HEK293 (cell line): ENCODE data around the gene KLHL7.

Source experiments
- ATF2 ChIP-seq: fragments of 450-650 bp; formaldehyde crosslinking; IDR thresholded peaks from 2 replicates; pipeline ENCODE4 v1.5.1; 2016; ENCODE audit warnings: missing biosample characterization, missing genetic modification characterization, low read depth
- CTCF ChIP-seq: fragments of 450-650 bp; formaldehyde crosslinking; IDR thresholded peaks from 2 replicates; pipeline ENCODE4 v1.5.1; 2016; ENCODE audit warnings: missing biosample characterization, missing genetic modification characterization
- KLF16 ChIP-seq: fragments of 450-650 bp; formaldehyde crosslinking; IDR thresholded peaks from 2 replicates; pipeline ENCODE4 v1.5.1; 2017; ENCODE audit warnings: missing biosample characterization, missing genetic modification characterization
- PRDM10 ChIP-seq: fragments of 450-650 bp; formaldehyde crosslinking; IDR thresholded peaks from 2 replicates; pipeline ENCODE4 v1.5.1; 2016; ENCODE audit warnings: missing biosample characterization, missing genetic modification characterization
- PRDM4 ChIP-seq: fragments of 450-650 bp; formaldehyde crosslinking; IDR thresholded peaks from 2 replicates; pipeline ENCODE4 v1.5.1; 2017; ENCODE audit warnings: missing biosample characterization, missing genetic modification characterization
- REPIN1 ChIP-seq: fragments of 450-650 bp; formaldehyde crosslinking; IDR thresholded peaks from 2 replicates; pipeline ENCODE4 v1.5.1; 2017; ENCODE audit warnings: missing biosample characterization, missing genetic modification characterization, low read depth
- ZBTB10 ChIP-seq: fragments of 450-650 bp; formaldehyde crosslinking; IDR thresholded peaks from 2 replicates; pipeline ENCODE4 v1.5.1; 2016; ENCODE audit warnings: missing biosample characterization, missing genetic modification characterization
- ZBTB11 ChIP-seq: fragments of 450-650 bp; formaldehyde crosslinking; conservative IDR thresholded peaks from 2 replicates; pipeline ENCODE4 v1.5.1; 2016; ENCODE audit warnings: low read depth, missing biosample characterization, missing genetic modification characterization
- ZNF146 ChIP-seq: fragments of 450-650 bp; formaldehyde crosslinking; IDR thresholded peaks from 2 replicates; pipeline ENCODE4 v1.5.1; 2016; ENCODE audit warnings: missing biosample characterization, missing genetic modification characterization
- ZNF2 ChIP-seq: fragments of 450-650 bp; formaldehyde crosslinking; IDR thresholded peaks from 2 replicates; pipeline ENCODE4 v1.5.1; 2016; ENCODE audit warnings: missing biosample characterization, missing genetic modification characterization
- ZNF274 ChIP-seq, 2 experiments: fragments of 200-500 bp in 1 of 2; fragments of 450-650 bp in 1 of 2; sonication (Bioruptor generic) in 1 of 2; formaldehyde crosslinking in 1 of 2; IDR thresholded peaks; 2 replicates each; pipeline versions ENCODE4 v1.5.1 to v1.6.1; 2014 to 2016; ENCODE audit warnings: borderline replicate concordance in 1 of 2, inconsistent platforms in 1 of 2, low read length in 1 of 2, missing biosample characterization in 1 of 2, missing genetic modification characterization in 1 of 2
- ZNF580 ChIP-seq: fragments of 450-650 bp; formaldehyde crosslinking; IDR thresholded peaks from 2 replicates; pipeline ENCODE4 v1.5.1; 2016; ENCODE audit warnings: missing biosample characterization, missing genetic modification characterization

GRCh38 chr7:23168111-23168885, 62.7 kb downstream of the KLHL7 start:
- TF ChIP-seq CTCF (tag by site-specific recombination) = no peak
- TF ChIP-seq ZNF580 (tag by site-specific recombination) = no peak
- TF ChIP-seq KLF16 = no peak
- no peak for TF ChIP-seq PRDM10
- no peak for TF ChIP-seq REPIN1 (tag by site-specific recombination)
- no peak for TF ChIP-seq ZBTB11
- no peak for TF ChIP-seq PRDM4
- TF ChIP-seq ZNF146 (tag by site-specific recombination) = no peak
- TF ChIP-seq ZNF2 (tag by site-specific recombination) = no peak
- TF ChIP-seq ATF2 = no peak
- no peak for TF ChIP-seq ZBTB10 (tag by site-specific recombination)
- no peak for TF ChIP-seq ZNF274 (IDR thresholded peaks at IDR 0.05; ENCODE audit: low read length)
- no peak for TF ChIP-seq ZNF274 (tag by site-specific recombination; IDR thresholded peaks at IDR 0.05; ENCODE audit: borderline replicate concordance)
